GM21528 (cell line): ENCODE measurements around the gene FN3KRP.

Experiments used
- ATAC-seq: cut with Tn5 transposase; IDR thresholded peaks from one replicate; pipeline ENCODE4 v1.9.1; 2021; ENCODE audit warnings: mild to moderate bottlenecking, moderate library complexity; ENCODE audit not compliant: unreplicated experiment, low FRiP score

The FN3KRP gene

DNA sequence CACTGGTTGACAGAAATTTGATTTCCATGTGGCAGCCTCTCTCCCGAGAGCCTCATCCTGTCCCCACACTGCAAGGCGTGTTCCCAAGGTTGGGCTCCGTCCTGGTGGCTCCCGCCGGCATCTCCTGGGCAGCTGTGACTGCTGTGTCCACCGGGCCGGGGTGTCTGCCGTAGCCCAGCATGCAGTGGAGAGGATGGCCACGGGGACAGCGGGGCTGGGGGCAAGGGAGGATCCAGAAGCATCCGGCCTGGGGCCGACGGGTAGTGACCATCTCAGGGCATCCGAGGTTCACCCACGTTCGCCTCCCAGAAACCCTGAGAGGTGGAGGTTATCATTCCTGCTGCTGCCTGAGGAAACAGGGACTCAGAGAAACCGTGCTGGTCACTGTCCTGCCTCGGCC is 10.8 kb upstream of the FN3KRP start:
- no peak for ATAC-seq

GRCh38 chr17:82709024-82709675 is 7.4 kb upstream of the FN3KRP start:
- no peak for ATAC-seq

DNA sequence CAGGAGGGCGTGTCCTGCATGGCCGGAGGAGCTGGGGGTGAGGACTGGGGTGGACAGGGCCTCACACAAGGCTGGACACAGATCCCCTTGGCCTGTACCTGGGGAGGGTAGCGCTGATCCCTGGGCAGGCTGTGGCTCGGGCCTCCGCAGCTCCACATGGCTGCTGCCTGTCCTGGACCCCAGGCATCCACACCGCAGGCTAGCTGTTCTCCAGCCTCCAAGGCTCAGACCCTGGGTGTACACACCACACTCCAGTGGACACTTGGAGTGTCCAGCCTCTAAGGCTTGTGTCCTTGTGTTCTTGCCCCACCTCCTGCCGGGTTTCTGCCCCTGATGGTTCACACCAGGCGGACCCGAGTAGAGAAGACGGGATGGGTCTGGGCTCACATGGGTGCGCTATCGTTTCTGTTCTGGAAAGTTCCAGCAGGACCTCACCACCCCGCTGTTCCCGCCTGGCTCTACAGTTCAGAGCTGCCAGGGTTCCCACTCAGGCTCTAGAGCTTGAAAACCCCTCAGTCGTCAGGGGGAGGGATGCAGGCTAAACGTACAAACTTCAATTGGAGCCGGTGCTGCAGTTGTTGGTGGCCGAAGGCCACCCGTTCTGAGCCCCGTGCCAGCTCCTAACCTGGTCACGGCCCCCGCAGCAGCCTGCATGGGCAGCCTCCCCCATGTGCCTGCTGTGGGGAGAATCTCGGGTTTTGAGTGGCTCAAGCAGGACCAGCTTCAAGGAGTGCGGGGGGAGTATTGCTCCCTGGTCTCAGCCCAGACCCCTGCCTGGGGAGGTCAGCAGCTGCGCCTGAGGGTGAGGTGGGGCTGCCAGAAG is 6.6 kb upstream of the FN3KRP start:
- no peak for ATAC-seq

- ATAC-seq: no peak
Observed at GRCh38 chr17:82710499-82711232, 5.8 kb upstream of the FN3KRP start.

GRCh38 chr17:82713071-82713723 is 3.3 kb upstream of the FN3KRP start:
- ATAC-seq: no peak

DNA sequence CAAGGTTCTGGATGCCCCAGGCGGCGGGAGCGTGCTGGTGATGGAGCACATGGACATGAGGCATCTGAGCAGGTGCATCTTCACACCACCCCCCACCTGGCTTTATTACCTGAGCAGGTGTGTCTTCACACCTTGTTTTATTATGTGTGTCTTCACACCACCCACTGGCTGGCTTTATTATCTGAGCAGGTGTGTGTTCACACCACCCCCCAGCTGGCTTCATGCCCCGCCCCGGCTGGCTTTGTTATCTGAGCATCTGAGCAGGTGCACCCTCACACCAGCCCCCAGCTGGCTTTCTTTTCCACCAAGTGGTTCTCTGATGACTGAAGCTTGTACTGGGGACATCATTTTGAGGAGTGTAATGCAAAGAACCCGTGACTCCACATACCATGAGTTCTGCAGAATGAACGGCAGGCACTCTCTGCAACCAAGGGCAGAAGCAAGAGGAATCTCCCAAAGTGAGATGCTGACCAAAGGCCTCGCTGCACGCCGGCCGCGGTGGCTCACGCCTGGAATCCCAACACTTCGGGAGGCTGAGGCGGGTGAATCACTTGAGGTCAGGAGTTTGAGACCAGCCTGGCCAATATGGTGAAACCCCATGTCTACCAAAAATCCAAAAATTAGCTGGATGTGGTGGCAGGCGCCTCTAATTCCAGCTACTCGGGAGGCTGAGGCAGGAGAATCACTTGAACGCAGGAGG is 2.6 kb downstream of the FN3KRP start:
- ATAC-seq: no peak

GRCh38 chr17:82720204-82720603 is 3.7 kb downstream of the FN3KRP start:
- no peak for ATAC-seq

DNA sequence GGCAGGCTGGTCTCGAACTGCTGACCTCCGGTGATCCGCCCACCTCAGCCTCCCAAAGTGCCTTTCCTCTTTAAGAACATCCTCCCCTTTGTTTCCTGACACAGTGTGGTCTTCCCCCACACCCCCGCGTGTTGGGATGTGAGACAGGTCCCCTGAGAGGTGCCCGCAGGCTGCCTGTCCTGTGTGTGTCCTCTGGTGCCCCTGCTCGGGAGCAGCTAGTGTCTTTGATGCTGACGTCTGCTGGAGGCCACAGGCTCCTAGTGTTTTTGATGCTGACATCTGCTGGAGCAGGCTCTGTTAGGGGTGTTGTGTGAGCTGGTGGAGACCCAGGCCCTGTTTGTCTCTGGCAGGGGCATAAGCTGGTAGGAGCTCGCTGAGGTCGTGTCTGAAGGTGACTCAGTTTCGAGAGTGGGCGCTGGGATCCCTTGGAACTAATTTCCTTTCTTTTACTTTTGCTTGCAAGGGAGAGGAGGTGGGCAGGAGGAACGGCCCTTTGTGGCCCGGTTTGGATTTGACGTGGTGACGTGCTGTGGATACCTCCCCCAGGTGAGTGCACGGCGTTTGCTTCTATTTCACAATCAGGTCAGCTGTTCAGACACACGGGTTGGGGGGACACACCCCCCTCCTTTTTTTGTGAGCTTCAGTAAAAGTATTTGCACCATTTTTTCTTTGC is 6.0 kb downstream of the FN3KRP start:
- no peak for ATAC-seq

DNA sequence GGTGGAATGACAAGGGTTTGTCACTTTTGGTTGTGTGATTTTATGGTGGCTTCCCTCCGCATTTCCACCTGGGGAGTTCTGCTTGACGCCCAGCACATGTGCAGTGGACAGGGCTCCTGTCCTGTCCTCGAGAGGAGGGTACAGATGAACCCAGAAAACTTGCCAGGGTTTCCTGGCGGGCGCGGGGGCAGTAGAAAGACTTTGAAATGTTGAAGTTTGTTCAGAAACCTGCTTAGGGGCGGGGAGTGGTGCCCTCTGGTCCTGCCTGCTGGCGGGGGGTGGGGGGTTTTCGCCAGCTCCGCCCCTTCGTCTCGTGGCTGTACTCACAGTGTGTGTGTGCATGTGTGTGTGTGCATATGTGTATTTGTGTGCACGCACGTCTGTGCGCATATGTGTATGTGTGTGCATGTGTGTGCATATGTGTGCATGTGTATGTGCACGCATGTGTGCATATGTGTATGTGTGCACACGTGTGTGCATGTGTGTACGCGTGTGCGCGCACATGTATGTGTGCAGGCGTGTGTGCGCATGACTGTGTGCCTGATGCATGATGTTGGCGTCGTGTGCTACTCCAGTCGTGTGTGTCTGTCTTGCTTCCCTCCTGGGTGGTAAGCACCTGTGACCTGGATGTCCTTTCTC is 6.8 kb downstream of the FN3KRP start:
- no peak for ATAC-seq

DNA sequence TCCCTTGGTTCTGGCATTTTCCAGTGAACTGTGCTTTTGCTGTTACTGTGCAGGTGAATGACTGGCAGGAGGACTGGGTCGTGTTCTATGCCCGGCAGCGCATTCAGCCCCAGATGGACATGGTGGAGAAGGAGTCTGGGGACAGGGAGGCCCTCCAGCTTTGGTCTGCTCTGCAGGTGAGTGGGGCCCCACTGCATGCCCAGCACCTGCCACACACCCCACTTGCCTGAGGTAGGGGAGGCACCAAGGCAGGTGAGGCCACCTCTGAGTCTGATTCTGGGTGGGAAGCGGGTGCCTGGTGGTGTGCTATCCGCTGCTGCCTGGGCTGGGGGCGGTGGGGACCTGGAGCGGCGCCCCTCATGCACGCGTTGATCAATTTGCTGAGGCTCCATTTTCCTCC is 9.9 kb downstream of the FN3KRP start:
- no peak for ATAC-seq

DNA sequence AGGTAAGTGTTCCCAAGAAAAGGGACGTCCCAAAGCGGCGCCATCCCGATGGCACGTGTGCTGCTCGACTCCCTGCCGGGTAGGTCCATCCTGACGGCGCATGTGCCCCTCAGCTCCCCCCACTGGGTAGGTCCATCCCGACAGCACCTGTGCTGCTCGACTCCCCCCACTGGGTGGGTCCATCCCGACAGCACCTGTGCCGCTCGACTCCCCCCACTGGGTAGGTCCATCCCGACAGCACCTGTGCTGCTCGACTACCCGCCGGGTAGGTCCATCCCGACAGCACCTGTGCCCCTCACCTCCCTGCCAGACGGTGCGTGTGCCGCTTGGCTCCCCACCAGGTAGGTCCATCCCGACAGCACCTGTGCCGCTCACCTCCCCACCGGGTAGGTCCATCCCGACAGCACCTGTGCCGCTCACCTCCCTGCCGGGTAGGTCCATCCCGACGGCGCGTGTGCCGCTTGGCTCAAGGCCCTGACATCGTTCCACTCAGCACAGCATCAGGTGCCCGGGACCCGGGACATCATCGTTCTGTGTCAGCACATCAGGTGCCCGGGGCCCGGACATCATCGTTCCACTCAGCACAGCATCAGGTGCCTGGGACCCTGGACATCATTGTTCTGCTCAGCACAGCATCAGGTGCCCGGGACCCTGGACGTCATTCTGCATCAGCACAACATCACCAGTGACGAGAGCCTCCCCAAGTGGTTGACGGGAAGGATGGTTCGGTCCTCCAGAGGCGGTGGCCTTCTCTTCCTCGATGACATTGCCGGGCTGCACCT is 13.2 kb downstream of the FN3KRP start:
- no peak for ATAC-seq

GRCh38 chr17:82732118-82732743 is 15.7 kb downstream of the FN3KRP start:
- ATAC-seq: no peak

GRCh38 chr17:82734987-82735866 is 18.7 kb downstream of the FN3KRP start, which contains the start of gene FN3K:
FN3K (plus strand) TSS chr17:82735615; CDS start chr17:82735637, 22 bp downstream.
- ATAC-seq: no peak

- ATAC-seq: no peak
Observed at GRCh38 chr17:82736511-82737185, 20.1 kb downstream of the FN3KRP start.

- ATAC-seq: no peak
Observed at GRCh38 chr17:82737967-82738877, 21.7 kb downstream of the FN3KRP start.
